Astrocyte (in vitro differentiated cells and primary cell): ENCODE measurements around the gene MST1.

Experiments used
- CTCF ChIP-seq: IDR thresholded peaks from 2 replicates; pipeline ENCODE4 v1.5.1; 2011; ENCODE audit warnings: low read depth, mild to moderate bottlenecking, inconsistent platforms, low read length, moderate library complexity; ENCODE audit not compliant: insufficient read depth
- EZH2 ChIP-seq: IDR thresholded peaks from 2 replicates; pipeline ENCODE4 v1.6.1; 2012; ENCODE audit warnings: mild to moderate bottlenecking, low read length, inconsistent platforms; ENCODE audit not compliant: insufficient read depth

- TF ChIP-seq CTCF (no peak), EZH2 (no peak)
Observed at GRCh38 chr3:49722896-49723295, 33.6 kb upstream of the MST1 start.
